Mononuclear cell (primary cell): ENCODE results near the gene KRT80. TPM values are rescaled to one million over a fixed set of nuclear protein-coding genes. Genes with fewer than 3 reads are reported as not detected.

Experiments used
- H3K27me3 ChIP-seq: 2 replicates; pipeline ENCODE4 v1.6.0; 2011; ENCODE audit warnings: low read length, control low read depth; ENCODE audit not compliant: insufficient read depth
- H3K4me1 ChIP-seq: 2 replicates; pipeline ENCODE4 v1.5.1; 2011; ENCODE audit warnings: mild to moderate bottlenecking, low read length, control low read depth; ENCODE audit not compliant: insufficient read depth
- H3K4me3 ChIP-seq: 2 replicates; pipeline ENCODE4 v1.5.1; 2011; ENCODE audit warnings: mild to moderate bottlenecking, low read length, moderate library complexity
- H3K9me3 ChIP-seq: 2 replicates; pipeline ENCODE4 v1.5.1; 2011; ENCODE audit warnings: low read depth, mild to moderate bottlenecking, control low read depth, low read length
- total RNA-seq: library from RNA; depleted of rRNA; stranded (reverse); fragments of >200 nt; gene quantifications from one replicate; pipeline ENCODE4 v1.2.3, GENCODE V29; 2012

The KRT80 gene
- total RNA-seq, 1 donor: not detected

GRCh38 chr12:52209321-52209720 is 17.5 kb upstream of the KRT80 start:
- no peak overlapping the region for H3K4me3 ChIP-seq
- no peaks in the 10 kb centered on the region for H3K9me3 ChIP-seq
- H3K4me1 ChIP-seq: peaks cover 38% of the 10 kb centered on the region
- no peaks in the 10 kb centered on the region for H3K27me3 ChIP-seq

- H3K4me1 ChIP-seq: peaks cover 43% of the 10 kb centered on the region
- no peak overlapping the region for H3K4me3 ChIP-seq
- no peaks in the 10 kb centered on the region for H3K27me3 ChIP-seq
- no peaks in the 10 kb centered on the region for H3K9me3 ChIP-seq
These were observed 16.8 kb upstream of the KRT80 start for GRCh38 chr12:52208424-52209165.

- H3K4me1 ChIP-seq: peaks cover 44% of the 10 kb centered on the region
- H3K9me3 ChIP-seq: no peaks in the 10 kb centered on the region
- H3K27me3 ChIP-seq: no peaks in the 10 kb centered on the region
- H3K4me3 ChIP-seq: no peak overlapping the region
These were observed 16.1 kb upstream of the KRT80 start for GRCh38 chr12:52207895-52208294.

GRCh38 chr12:52207106-52207505 is 15.3 kb upstream of the KRT80 start:
- peaks cover 52% of the 10 kb centered on the region for H3K4me1 ChIP-seq
- H3K9me3 ChIP-seq: no peaks in the 10 kb centered on the region
- H3K4me3 ChIP-seq: no peak overlapping the region
- no peaks in the 10 kb centered on the region for H3K27me3 ChIP-seq

- Histone ChIP-seq H3K9me3 (no peaks in the 10 kb centered on the region), H3K27me3 (no peaks in the 10 kb centered on the region), H3K4me3 (no peak overlapping the region), H3K4me1 (peaks cover 58% of the 10 kb centered on the region)
These were observed 14.7 kb upstream of the KRT80 start for GRCh38 chr12:52206304-52207040.

- Histone ChIP-seq H3K9me3 (no peaks in the 10 kb centered on the region), H3K4me3 (no peak overlapping the region), H3K27me3 (no peaks in the 10 kb centered on the region), H3K4me1 (peaks cover 63% of the 10 kb centered on the region)
These were observed 13.9 kb upstream of the KRT80 start for GRCh38 chr12:52205612-52206303.

- Histone ChIP-seq H3K4me3 (no peak overlapping the region), H3K27me3 (no peaks in the 10 kb centered on the region), H3K4me1 (peaks cover 63% of the 10 kb centered on the region), H3K9me3 (no peaks in the 10 kb centered on the region)
These were observed 13.2 kb upstream of the KRT80 start for GRCh38 chr12:52204931-52205505.

GRCh38 chr12:52204095-52204930 is 12.5 kb upstream of the KRT80 start:
- H3K27me3 ChIP-seq: no peaks in the 10 kb centered on the region
- H3K9me3 ChIP-seq: no peaks in the 10 kb centered on the region
- peaks cover 64% of the 10 kb centered on the region for H3K4me1 ChIP-seq
- H3K4me3 ChIP-seq: no peak overlapping the region

- Histone ChIP-seq H3K27me3 (no peaks in the 10 kb centered on the region), H3K4me3 (no peak overlapping the region), H3K4me1 (peaks cover 74% of the 10 kb centered on the region), H3K9me3 (no peaks in the 10 kb centered on the region)
These were observed 11.5 kb upstream of the KRT80 start for GRCh38 chr12:52203079-52203921.

- no peaks in the 10 kb centered on the region for H3K27me3 ChIP-seq
- peaks cover 82% of the 10 kb centered on the region for H3K4me1 ChIP-seq
- H3K9me3 ChIP-seq: no peaks in the 10 kb centered on the region
- no peak overlapping the region for H3K4me3 ChIP-seq
These were observed 10.7 kb upstream of the KRT80 start for GRCh38 chr12:52202361-52203078.

- Histone ChIP-seq H3K27me3 (no peaks in the 10 kb centered on the region), H3K4me3 (no peak overlapping the region), H3K9me3 (no peaks in the 10 kb centered on the region), H3K4me1 (peaks cover 93% of the 10 kb centered on the region)
These were observed 9.6 kb upstream of the KRT80 start for GRCh38 chr12:52201451-52201839.

- no peaks in the 10 kb centered on the region for H3K9me3 ChIP-seq
- no peaks in the 10 kb centered on the region for H3K27me3 ChIP-seq
- no peak overlapping the region for H3K4me3 ChIP-seq
- H3K4me1 ChIP-seq: peaks cover 97% of the 10 kb centered on the region
These were observed 9.1 kb upstream of the KRT80 start for GRCh38 chr12:52200781-52201450.
